NCI-H1092 treated with DMSO at 0.1 percent for 48 hours (cell line): Measurements from ENCODE around the gene ZIC4.

ENCODE experiments used
- DNase-seq: peaks from one replicate; lab custom pipeline; 2025; lab: John Stamatoyannopoulos, UW

Gene ZIC4

GRCh38 chr3:147404800-147405230 is 1.5 kb downstream of the ZIC4 start:
- DNase-seq = no peak

DNA sequence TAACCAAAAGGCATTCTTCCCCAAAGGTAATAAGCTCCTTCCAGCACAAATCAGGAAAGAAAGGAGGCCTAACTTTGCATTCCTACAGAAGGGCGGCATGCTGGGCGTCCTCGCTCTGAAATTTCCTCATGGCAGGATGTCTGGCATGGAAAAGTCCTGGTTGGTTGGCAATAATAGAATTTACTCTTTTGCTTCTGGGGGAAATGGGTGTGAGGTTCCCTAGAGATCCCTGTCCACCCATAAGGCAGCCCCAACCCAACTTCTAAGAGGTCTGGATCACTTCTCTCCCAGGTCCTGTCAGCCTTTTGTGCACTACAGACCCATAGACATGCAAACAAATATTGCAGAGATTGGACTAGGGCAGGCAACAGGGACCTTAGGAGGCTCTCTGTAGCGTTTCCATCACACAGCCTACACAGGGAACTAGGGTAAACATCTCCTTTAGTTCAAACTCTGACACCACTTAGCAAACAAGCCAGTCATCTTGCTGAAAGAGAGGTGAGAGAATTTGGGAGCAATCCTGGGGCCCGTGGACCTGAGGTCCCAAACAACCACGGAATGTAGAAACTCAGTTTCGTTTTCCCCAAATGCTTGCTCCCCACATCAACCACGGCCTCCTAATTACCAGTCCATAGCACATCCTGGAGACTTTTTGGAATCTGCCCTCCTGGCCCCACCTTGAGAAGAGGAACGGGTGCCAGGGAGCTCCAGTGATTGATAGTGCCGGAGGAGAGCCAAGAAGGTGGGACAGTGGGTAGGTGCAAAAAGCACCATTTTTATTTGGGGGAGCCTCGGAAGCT is 2.1 kb downstream of the ZIC4 start:
- no peak for DNase-seq

- DNase-seq = no peak
Observed at GRCh38 chr3:147403511-147403910, 2.8 kb downstream of the ZIC4 start.

- no peak for DNase-seq
Observed at GRCh38 chr3:147402159-147402558, 4.2 kb downstream of the ZIC4 start.

DNA sequence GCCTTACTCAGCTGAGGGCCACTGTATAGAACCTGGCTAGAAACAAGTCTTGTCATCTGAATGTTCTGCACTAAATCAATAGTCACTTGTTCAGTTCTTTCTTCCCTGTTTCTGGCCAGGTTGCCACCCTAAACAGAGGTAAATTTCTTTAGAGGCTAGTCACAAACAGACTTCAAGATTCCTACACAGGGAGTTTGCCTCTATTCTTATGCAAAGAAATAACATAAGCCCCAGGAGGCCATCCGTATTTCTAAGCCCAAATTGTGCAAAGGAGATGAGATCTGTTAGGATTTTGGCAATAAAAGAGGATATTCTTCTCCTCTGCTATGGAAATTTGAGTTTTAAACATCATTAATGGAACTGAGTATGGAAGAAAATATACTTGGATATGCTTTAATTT is 4.9 kb downstream of the ZIC4 start:
- no peak for DNase-seq

DNA sequence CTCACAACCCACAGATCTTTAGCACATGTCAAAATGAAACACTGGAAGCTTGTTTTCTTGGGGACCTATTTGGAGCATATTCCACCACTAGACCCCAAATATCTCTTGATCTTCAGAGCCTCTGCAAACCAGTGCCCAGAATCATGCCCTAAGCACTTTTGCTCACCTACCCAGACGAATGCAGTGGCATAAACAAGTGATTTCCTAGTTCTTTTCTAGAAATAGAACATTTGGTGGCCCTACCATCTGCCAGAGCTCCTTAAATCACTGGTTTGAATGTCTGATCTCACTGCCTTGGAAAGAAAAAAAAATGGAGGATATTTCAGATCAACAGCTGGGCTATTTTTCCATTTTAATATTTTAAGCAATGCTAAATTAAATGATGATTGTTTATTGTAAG is 5.3 kb downstream of the ZIC4 start:
- no peak for DNase-seq

- DNase-seq = no peak
Observed at GRCh38 chr3:147400111-147400510, 6.2 kb downstream of the ZIC4 start.

- DNase-seq = no peak
Observed at GRCh38 chr3:147398813-147399534, 7.4 kb downstream of the ZIC4 start.

- DNase-seq = no peak
Observed at GRCh38 chr3:147397875-147398812, 8.2 kb downstream of the ZIC4 start.

DNA sequence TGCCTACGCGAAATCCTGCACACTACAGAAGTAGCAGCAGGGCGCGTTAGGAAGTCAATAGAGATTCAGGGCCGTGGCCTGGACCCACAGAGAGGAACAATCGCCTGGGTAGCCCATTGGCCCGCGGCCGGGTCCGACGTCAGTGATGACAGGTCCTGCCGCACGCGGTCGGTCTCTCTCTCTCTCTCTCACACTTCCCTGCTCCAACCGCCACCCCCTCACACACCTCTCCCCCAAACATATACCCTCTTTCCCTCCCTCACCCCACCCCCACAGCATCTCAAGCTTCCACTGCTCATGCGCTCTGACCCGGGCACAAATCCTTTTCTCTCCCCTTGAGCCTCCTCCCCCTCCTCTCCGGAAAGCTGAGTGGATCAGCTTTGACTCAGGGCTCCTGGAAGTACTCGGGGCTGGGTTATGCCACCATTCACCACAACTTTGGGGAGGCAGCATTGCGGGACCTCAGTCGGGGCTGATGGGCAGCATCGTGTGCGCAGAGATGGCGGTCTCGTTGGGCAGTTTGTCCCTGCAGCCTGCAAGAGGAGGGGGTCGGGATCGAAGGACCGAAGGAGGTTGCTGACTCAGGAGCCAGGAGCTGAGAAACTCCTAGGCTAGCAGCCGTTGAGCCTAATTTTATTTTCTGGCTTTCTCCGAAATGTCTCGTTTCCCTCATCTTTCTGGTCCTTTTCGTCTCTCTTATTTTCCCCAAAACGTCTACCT is 9.0 kb downstream of the ZIC4 start:
- DNase-seq = no peak

DNA sequence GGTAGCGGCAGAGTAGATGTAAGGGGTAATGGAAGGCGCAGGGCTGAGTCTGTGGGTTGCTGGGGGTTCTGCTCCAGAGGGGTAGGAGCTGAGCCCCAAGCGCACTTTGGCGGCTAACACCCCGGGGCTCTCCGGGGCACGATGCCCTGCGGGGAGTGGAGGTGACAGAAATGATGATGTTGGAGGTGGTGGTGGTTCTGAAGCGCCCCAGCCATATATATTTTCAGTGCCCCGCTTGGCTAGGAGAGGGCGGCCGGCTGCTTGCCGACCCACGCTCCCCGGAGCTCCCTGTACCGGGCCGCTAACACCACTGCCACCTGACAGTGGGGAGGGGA is 9.7 kb downstream of the ZIC4 start:
- no peak for DNase-seq

DNA sequence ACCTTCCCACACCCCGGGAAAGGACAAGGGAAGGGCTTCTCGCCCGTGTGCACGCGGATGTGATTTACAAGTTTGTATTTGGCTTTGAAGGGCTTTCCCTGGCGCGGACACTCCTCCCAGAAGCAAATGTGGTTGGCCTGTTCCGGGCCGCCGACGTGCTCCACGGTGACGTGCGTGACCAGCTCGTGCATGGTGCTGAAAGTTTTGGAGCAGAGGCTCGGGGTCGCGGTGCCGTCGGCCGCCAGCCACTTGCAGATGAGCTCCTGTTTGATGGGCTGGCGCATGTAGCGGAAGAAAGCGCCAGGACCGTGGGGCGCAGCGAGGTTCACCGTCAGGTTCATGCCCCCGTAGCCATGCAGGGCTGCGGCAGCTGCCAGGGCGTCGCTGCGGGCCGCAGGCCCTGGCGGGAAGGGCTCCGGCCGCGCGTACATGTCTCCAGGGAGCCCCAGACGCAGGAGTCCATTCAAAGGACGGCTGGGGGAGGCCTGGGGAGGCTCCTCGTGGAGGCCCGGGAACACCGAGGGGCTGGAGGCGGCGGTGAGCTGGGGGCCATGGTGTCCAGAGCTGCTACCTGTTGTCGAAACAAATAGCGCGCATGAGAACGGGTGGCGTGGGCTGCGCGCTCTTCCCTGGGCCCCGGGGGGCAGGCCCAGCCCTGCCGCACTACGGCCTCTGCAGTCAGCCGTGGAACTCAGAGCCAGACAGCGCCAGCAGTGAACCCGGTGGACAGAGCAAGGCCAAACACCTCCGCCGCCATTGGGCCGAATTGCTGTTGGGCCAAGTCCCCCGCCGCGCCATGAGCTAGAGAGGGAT is 10.2 kb downstream of the ZIC4 start:
- DNase-seq = no peak

GRCh38 chr3:147394884-147395225 is 11.5 kb downstream of the ZIC4 start:
- DNase-seq = no peak

DNA sequence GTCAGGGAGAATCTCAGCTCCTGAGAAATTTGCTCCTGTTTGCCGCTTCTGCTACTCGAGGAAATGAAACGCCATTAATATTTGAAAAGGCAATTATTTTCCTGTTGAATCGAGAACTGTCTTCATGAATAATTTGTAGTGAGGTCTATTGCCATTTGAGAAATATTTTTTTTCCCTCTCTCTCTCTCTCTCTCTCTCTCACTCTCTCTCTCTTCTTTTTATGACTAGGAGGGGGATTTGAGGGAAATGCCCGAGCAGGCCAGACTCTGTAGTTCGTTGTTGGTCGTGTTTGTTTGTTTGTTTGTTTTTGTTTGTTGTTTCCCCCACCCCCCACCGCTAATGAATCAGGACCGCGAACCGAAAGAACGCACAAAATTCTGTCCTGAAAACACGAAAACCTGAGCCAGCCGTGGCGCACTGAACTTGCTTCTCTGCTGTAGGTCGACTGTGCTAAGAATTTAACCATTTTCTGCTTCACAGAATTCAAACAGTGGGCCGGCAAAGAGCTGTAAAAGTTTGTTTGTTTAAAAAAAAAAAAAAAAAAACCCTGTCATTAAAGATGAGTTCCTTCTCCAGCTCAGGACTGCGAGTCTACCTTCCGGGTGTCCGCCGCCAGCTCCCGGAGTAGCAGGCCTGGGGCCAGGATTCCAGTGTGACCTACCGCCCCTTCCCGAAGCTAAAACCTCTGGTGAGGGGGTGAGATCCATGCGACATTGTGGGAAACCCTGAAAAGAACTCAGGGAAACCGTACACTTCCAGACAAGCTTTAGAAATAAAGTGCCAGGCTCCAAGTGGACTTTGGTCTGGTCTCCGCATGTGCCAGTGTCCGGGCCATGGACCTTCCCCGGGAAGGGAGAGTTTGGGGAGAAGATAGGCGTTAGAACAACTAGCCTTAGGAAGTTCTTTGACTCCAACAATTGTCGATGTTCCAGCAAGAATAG is 12.1 kb downstream of the ZIC4 start:
- no peak for DNase-seq

DNA sequence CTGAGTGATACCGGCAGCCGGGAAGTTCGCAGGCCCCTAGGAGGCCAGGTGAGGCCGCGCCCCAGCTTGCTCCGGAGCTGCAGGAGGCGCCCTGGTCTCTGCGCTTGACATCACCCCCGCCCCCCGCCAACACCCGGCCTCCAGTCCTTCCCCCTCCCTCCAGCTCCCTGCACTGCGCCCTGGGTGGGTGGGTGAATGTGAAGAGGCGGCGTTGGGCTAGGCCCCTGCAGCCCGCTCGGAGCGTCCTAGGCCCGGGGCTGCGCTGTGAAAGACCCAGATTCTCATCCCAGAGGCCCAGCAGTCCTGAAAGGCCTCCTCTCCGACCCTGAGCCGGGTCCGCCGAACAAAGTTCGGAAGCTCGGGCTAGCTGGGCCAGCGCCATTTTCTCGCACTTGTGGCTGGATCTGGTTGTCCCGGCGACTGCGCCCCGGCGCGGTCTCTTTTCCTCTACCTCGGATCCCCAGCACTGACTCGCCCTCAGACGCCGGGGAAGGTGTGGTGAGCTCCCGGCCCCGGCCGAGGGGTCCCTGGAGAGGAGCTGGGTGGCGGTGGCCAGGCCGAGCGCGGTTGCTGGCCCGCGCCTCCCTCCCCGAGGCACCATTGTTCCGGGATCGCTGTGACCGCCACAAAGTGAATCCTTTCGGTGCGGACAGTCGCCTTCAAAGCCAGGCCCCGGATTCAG is 12.9 kb downstream of the ZIC4 start:
- DNase-seq = no peak

DNA sequence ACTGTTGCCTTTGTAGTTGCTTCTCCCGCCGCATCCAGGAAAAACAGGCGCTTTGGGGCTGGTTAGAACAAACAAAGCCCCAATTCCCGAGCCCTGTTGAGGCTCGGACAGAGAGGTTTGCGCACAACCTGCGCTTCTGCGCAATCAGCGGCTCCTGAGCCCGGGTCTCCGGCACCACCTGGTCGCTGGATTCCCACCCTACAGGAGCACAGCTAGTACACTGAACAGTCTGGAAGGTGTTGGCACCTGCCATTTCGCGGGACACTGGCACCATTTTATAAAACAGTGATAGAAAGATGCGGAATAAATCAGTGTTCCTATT is 13.8 kb downstream of the ZIC4 start:
- no peak for DNase-seq

GRCh38 chr3:147391781-147392624 is 14.3 kb downstream of the ZIC4 start:
- peak; percentile 12 for DNase-seq
